OCI-M2 (cell line): ENCODE data around the gene CDH4.
"Not testable (repeated sequence)": the region's sequence is repeated elsewhere in the genome, so short reads cannot be mapped to it uniquely, and the experiment has no call there.

Source experiments
- DNase-seq: peaks from one replicate; lab custom pipeline; 2025; ENCODE audit not compliant: unreplicated experiment; lab: John Stamatoyannopoulos, UW

CDH4 gene

DNA sequence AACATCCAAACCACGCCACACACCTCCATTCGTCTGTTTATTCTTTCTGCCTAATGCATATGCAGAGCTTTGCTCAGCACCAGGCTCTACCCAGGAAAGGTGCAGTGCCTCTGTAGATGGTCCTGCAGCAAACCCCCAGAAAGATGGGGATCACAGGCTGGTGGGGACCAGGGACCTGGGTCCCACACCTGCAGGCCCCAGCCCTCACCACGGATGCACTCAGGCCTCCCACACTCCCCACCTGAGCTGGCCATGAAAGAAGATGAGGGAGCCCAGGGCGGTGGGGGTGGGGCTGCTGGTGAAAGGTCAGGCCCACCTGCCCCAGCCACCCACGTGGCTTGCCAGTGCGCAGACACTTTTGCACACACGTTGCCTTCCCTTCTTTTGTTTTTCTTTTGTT is 595.9 kb downstream of the CDH4 start:
- no peak for DNase-seq

DNA sequence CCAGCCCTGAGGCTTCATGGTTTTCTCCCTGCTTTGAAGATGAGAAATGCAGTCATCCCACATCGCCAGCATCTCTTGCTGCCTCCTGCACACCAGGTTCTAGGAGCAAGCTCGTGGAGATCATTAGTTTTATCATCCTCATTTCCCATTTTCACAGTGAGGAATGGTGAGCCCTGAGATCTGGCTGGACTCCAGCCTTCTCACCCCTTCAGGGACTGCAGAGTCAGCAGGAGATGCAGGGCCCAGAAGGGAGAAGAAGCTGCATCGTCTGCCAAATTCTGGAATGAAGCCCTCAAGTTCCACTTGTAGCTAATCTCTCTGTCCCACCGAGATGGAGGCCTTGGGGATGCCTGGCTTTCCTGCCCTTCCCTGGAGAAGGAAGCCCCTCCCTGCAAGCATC is 596.8 kb downstream of the CDH4 start:
- DNase-seq = no peak

DNA sequence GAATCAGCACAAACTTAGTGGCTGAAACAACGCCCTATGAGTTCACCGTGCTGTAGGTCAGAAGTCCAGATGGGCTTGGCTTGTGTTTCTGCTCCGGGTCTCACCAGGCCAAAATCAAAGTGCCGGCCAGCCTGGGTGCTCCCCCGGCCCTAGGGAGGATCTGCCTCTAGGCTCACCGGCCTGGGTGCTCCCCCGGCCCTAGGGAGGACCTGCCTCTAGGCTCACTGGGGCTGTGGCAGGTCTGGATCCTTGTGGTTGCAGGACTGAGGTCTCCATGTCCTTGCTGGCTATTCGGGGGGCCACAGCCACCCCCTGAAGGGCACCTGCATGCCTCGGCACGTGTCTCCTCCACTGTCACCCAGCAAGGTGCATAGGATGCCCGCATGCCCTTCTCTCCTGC is 597.3 kb downstream of the CDH4 start:
- DNase-seq = no peak

DNA sequence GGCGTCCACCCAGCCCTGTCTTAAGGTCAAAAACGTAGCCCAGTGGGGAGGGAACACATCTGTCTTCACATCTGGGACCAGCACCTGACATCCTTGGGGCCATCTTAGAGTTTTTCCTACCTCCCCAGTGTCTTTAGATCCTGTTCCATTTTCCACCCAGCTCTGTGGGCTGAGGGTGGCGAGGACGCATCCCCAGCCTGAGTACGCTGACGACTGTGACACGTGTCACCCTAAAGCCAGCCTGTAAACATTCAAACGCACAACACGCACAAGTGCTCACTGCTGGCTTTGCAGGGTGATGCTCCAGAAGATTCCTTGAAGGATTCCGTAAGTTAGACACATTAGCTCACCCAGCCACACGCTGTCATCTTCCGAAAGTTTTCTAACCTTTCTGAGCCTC is 597.8 kb downstream of the CDH4 start:
- DNase-seq = no peak

DNA sequence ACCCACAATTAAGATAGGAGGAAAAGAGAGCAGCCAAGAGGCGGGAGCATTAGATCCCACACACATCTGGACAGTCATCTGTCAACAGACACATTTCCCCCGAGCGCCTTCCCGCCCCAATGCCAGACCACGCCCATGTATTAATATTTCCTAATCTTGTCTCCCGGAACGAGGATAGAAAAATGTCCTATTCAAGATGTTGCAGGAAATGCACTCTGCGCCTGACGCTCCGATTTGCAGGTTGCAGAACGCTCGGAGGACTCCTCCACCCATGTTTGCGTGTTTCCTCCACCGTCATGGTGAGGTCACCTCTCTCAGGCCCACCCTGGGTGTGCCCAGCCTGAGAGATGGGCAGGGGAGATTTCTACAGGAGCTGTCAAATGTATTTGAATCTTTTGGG is 598.4 kb downstream of the CDH4 start:
- no peak for DNase-seq

DNA sequence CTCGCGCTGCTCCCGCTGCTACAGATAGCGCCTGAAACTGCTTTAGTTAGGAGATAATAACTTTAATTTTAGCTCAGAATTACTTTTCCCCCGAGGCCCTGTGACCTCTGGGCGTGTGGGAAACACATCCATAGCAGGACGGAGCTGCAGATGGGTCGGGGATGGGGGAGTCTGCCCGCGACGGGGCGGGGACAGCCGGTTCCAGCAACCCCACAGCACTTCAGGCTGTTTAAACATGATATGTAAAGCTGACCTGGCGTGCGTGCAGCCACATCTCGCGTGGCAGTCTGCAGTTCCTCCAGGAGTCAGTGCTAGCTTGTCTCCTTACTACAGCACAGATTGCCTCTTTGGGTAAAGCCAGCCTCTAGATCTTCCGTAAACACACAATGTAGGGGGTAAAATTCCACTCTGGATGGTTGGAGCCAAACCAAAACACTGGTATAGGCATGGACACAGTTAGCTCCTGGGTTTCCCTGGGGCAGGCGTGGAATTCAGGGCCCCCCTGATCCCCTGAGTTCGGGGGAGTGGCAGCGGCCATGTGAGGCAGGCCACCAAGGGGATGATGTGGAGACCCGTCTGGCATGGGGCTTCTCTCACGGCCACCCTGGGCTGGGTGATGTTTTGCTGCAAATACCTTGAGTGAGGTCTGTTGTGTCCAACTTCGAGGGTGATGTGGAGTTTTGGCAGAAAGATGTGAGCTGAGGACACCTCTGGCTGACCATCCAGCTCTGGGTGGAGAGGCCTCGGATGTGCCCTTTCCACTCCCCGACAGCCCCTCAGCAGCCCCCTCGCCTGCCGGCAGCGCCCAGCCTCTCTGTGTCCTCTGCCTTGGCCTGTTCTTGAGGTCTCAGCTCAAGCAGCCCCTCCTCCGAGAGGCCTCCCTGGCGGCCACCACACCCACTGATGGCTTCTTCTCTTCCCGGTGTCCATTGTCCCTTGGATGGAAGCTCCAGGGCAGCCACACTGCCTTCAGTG is 599.2 kb downstream of the CDH4 start:
- no peak for DNase-seq

DNA sequence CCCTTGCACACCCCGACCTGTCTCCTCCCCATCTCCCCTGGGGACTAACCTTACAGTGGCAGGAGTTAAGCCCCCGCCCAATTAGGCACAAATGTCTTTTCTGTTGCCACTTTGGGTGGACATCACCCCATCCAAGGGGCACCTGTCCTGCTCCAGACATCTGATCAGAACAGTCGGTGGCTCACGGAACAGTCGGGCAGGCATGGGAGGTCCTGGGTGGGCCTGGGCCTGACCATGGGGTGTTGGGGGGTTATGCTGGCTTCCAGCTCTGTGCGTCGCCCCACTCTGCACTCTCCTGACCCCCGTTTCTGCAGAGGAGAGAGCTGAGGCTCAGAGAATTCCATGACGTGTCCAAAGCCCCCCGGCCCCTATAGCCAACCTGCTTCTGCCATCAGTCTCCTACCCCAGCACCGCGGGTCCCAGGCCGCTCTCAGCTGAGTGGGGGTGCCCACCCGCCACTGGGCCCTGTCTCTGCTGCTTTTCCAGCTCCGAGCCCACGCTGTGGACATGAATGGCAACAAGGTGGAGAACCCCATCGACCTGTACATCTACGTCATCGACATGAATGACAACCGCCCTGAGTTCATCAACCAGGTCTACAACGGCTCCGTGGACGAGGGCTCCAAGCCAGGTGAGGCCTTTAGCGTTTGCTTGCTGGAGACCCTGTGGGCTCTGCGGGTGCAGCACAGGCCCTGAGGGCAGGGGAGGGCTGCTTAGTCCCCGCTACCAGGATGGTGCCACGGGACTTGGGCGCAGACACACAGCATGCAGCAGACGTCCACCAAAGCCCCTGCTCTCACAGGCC is 600.4 kb downstream of the CDH4 start:
- no peak for DNase-seq

DNA sequence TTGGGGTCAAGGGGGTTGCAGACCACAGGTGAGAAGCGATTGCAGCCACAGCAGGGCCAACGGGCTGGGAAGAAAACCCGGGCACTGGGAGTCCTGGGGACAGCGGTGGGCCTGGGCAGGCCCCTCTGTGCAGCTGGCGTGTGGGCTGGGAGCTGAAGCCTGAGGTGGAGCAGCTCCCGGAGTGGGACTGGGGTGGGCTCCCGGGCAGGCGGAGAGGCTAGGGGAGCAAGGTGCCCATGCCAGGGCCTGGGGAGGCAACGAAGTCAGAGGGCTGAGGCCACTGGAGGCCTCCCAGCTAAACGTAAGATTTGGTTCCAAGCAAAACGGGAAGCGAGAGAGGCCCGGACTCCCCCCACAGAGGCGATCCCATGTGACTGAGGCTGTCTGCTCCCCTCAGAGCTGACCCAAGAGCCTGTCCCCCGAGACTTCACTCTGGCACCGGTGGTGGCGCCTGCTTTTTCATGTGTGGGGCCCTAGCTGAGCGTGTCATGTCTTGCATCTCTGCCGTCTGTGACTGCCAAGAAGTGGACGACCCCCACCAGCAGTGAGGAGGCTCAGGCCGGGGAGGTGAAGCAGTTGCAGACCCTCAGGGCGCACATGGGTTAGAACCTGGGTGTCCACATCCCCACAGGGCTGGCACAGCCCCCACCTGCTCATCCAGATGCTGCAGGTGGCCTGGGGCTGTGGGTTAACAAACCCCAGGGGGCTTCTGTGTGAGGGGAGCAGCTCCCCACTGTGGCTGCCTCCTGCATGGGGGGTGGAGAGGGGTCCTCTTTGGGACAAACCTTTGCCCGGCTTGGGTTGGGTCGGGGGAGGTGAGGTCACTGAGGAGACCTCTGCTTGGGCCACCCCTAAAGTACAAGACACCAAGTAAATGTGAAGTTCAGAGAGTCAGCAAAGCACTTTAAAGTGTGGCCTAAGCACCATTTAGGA is 601.3 kb downstream of the CDH4 start:
- DNase-seq = no peak

DNA sequence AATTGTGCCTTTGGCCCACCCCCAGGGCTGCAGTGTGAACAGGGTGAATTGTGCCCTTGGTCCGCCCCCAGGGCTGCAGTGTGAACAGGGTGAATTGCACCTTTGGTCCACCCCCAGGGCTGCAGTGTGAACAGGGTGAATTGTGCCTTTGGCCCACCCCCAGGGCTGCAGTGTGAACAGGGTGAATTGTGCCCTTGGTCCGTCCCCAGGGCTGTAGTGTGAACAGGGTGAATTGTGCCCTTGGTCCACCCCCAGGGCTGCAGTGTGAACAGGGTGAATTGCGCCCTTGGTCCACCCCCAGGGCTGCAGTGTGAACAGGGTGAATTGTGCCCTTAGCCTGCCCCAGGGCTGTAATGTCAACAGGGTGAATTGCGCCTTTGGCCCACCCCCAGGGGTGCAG is 602.5 kb downstream of the CDH4 start:
- not testable (repeated sequence) for DNase-seq

DNA sequence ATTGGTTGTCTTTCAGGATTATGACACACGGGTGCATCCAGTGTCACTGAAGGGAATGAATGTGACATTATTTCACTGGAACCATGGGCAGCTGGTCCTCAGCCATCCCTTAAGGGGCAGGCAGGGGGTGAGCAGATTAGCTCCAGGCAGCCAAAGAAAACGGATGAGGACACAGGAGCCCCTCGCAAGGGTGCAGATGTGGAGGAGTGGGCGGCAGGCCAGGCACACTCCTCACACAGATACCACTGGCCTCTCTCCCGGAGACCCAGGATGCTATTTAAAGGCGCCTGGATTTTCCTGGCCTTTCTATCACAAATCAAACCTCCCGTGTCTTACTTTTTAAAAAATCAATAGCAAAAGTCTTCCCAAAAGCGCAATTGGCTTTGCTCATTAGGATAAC is 603.2 kb downstream of the CDH4 start:
- no peak for DNase-seq

DNA sequence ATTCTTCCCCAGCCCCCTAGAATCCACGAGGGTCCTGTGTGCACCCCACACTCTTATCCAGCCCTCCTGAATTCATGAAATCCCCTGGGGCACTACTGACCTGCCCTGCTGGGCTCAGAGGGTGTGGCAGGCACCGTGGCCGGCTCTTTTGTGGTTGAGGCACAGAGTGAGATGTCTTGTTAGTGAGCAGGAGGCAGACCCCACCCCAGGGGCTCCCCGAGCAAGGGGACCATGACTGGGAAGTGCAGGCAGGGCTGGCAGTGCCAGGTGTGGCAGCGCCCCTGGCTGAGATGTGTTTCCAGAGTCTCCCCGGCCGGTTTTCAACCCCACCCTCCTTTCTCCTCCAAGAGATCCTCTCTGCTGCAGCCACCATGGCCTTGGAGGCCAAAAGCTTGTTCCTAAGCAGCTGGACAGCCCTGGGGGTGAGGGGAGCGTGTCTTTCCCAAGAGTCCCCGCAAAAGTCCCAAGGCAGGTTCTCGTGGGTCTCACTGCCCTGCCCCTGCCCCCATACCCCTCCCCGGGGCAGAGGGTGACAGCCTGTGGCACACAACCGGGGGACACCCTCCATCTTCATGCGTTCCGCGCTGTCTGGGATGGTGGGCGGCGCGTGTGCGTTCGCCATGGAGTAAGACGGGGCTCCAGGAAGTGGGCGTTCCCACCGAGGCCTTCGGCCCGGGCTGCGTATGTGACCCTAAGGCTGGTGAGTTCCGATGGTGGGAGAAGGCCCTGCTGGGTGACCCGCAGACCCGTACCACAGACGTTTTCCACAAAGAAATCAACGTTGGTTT is 604.8 kb downstream of the CDH4 start:
- DNase-seq = no peak

DNA sequence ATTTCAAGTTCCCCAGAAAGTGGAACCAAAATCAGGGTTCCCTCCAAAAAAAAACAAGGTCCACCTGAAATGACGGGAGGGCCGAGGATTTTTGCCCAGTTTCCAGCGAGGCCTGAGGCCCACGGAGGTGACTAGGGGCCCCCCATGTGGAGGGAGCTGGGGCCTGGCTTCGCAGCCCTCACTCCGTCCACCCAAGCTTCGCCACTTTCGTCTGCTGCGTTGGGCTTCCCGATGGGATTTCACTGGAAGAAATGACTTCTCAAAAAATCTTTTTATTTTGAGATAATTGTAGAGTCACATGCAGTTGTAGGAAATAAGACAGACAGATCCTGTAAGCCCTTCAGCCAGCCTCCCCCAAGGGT is 605.3 kb downstream of the CDH4 start:
- DNase-seq = no peak

DNA sequence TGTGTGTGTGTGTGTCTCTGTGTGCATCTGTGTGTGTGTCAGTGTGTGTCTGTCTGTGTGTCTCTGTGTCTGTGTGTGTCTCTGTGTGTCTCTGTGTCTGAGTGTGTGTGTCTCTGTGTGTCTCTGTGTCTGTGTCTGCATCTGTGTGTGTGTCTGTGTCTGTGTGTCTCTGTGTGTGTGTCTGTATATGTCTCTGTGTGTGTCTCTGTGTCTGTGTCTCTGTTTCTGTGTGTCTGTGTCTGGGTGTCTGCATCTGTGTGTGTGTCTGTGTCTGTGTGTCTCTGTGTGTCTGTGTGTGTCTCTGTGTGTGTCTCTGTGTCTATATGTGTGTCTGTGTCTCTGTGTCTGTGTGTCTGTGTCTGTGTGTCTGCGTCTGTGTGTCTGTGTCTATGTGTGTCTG is 605.8 kb downstream of the CDH4 start:
- DNase-seq = no peak

DNA sequence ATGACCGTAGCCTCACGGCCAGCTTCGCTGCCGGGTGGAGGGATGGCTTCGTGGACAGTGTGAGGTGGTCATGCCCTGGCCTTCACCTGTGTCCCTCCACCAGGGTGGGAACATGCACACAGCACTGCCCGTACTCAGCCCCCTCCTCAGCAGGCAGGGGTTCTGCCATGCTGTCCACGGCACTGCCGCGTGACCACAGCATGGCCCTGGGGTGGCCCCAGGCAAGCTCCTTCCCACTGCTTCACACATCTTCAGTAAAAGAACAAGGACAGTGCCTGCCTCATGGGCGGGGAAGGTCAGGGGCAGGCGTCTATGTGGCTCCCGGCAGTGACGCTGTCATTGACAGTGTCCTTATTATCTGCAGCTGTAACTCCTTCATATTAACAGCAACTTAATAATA is 607.7 kb downstream of the CDH4 start:
- DNase-seq = no peak

DNA sequence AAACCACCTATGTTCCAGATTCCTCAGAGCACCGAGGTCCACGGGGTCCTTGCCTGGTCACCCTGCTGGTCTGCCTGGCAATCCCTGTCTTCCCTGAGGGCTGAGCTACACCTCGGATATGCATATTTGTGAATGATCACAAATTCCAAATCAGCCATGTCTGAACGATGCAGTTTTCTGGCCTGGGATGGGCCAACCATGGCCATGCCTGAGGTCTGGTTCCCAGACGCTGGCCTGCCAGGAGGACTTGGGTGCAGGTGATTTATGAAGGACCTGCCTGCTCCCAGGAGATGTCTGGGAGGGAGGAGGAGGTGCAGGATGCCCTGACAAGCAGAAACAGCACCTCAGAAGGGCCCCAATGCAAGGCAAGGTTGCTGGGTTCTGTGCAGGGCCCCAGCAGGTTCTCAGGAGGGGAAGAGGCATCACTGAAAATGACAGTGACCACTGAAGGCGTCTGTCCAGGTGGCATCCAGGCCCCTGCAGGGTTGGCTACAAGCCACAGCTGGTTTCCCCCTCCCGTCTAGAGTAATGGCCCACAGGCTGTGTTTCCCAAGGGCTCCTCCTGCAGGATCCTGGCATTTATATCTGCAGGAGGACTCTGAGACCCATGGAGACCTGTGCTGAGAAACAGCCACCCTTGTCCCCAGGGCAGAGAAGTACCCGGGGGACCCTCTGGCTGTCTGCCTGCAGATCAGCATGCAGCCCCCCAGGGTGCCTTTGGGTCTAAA is 608.4 kb downstream of the CDH4 start:
- DNase-seq = no peak

DNA sequence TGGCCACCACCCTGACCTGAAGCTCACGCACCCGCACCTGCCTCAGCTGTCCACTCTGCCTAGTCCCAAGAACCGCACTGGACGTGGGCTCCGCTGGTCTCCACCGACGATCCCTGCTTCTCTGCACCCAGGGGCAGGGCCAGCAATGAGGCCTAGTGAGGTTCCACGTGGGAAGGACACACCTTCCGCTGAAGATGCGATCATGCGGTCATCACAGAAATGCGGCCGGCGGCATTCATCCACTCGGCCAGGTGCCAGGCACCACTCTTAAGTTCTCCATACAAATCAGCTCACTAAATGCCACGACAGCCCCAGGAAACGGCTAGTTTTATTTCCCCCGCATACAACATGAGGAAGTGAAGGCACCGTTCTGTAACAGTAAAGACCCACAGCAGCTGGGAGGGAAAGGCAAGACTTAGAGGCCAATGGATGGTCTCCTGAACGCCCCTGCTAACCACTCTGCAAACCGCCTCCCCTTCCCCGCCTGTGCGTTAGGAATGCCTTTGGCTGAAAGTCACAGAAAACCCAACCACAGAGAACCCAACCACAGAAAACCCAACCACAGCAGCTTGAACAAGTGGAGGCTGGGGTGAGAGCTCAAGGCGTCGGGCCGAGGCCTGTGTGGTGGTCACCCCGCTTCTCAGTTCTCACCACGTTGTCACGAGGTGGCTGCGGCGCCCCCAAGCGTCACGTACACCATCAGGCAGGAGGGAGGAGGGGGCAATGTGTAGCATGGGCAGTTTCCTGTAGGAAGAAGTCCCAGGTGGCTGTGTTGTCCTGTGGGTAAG is 609.2 kb downstream of the CDH4 start:
- no peak for DNase-seq

DNA sequence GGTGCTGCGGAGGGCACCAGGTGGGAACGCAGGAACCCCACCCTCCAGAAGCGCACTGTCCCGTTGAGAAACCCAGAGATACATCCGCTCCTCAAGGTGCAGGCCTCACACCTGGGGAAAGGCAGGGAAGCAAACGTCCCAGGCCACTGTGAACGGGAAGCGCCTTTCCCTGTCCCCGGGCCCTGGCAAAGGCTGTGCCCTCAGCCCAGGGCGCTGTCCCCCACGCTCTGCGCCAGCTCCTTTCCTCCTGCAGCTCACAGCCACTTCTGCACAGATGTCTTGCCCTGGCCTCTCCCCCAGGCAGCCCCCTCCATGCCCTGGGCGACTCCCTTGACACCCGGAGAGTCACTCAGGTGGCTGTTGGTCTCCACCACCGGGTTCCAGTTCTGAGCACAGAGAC is 609.8 kb downstream of the CDH4 start:
- DNase-seq = no peak

DNA sequence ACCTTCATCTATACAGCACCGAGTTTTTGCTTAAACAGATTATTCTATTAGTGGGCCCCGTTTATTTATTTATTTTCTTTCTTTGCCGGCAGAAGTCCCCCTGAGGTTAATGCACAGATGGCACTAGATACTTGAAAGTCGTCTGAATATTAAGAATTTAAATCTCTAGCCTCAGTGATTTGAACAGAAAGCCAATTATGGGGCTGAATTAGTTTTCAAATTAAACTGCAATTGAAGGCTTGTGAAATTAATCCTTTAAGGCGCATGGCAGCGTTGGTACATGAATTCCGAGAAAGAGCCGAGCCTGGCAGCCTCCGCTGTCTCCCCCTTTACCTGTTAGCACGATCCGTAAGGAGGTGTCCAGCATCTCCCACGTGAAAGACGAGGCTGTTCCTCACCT is 610.8 kb downstream of the CDH4 start:
- DNase-seq = no peak

DNA sequence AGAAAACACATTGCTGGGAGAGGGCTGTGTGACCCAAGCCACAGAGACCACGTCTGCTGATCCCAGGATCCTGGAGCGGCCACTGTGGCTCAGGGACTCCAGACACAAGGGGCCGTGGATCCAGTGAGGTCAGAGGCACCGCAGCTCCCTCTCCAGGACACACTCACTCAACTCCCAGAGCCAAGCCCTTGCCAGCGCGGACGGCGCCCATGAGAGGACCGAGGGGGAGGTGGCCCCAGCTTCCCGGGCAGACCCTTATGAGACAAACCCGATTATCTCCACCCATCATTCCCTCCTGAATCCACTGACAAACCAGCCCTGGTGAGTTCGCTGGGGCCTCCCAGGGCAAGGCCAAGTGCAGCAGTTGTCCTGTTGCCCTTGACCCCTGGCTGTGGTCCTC is 612.4 kb downstream of the CDH4 start:
- no peak for DNase-seq
